ENCODE measurements around the gene ASTN2.

GRCh38 chr9:117411547-117411946 lies 3.3 kb downstream of the ASTN2 start:
- no peak for TF ChIP-seq ELF1 (IDR thresholded peaks at IDR 0.05; ENCODE audit: borderline replicate concordance, low read depth)
- TF ChIP-seq EZH2phosphoT487 (IDR thresholded peaks at IDR 0.05; ENCODE audit: borderline replicate concordance), result no peak
- no peak for TF ChIP-seq TCF7L2 (IDR thresholded peaks at IDR 0.05; ENCODE audit: borderline replicate concordance, extremely low read depth, insufficient read depth, insufficient read length)
- TF ChIP-seq EZH2 (IDR thresholded peaks at IDR 0.05), result no peak
- TF ChIP-seq POLR2AphosphoS5 (IDR thresholded peaks at IDR 0.05; ENCODE audit: low read depth, low read length), result no peak
- peak in 2 of 3 experiments; percentile 42 to 45; a peak in 4 of 6 replicates for TF ChIP-seq CTCF (IDR thresholded peaks at IDR 0.05 in 2 of 3, conservative IDR thresholded peaks at IDR 0.05 in 1 of 3; ENCODE audit: borderline replicate concordance in 1 of 3, insufficient read depth in 1 of 3, low read depth in 2 of 3, low read length in 2 of 3)
- TF ChIP-seq POLR2A (IDR thresholded peaks at IDR 0.05; ENCODE audit: borderline replicate concordance, extremely low read depth, insufficient read depth, insufficient read length), result no peak
- TF ChIP-seq MAX (IDR thresholded peaks at IDR 0.05), result no peak
- no peak for TF ChIP-seq YY1 (IDR thresholded peaks at IDR 0.05; ENCODE audit: extremely low read depth, insufficient replicate concordance, low read depth, low read length)
- no peak for TF ChIP-seq JUND (IDR thresholded peaks at IDR 0.05)
- TF ChIP-seq RAD21 (IDR thresholded peaks at IDR 0.05; ENCODE audit: low read depth), result peak; percentile 17; the same call in 1 of the 2 replicates
- TF ChIP-seq ZBTB33 (IDR thresholded peaks at IDR 0.05; ENCODE audit: extremely low read depth, insufficient replicate concordance, low read length), result no peak
- no peak for TF ChIP-seq ZNF274 (IDR thresholded peaks at IDR 0.05; ENCODE audit: low read depth, low read length)
- TF ChIP-seq EGR1 (IDR thresholded peaks at IDR 0.05; ENCODE audit: low read depth), result no peak
